ENCODE measurements around the gene MTCH1.

Gene MTCH1

GRCh38 chr6:37017606-37018197, 31.7 kb upstream of the MTCH1 start:
- no peak for DNase-seq

- no peak for DNase-seq
Observed at GRCh38 chr6:37016995-37017394, 31.0 kb upstream of the MTCH1 start.

- no peak for DNase-seq
Observed at GRCh38 chr6:37015532-37015931, 29.5 kb upstream of the MTCH1 start.

- no peak for DNase-seq
Observed at GRCh38 chr6:37014667-37015066, 28.7 kb upstream of the MTCH1 start.

- DNase-seq = no peak
Observed at GRCh38 chr6:37013516-37014491, 27.8 kb upstream of the MTCH1 start.

GRCh38 chr6:37011656-37012378, 25.8 kb upstream of the MTCH1 start:
- no peak for DNase-seq

GRCh38 chr6:37010402-37010892, 24.5 kb upstream of the MTCH1 start:
- DNase-seq = no peak

GRCh38 chr6:37008484-37009465, 22.8 kb upstream of the MTCH1 start:
- no peak for DNase-seq

GRCh38 chr6:37007340-37008043, 21.5 kb upstream of the MTCH1 start:
- DNase-seq = no peak

GRCh38 chr6:37006793-37007339, 20.9 kb upstream of the MTCH1 start:
- no peak for DNase-seq

- no peak for DNase-seq
Observed at GRCh38 chr6:37005827-37006567, 20.0 kb upstream of the MTCH1 start.

- no peak for DNase-seq
Observed at GRCh38 chr6:37005061-37005810, 19.2 kb upstream of the MTCH1 start, which contains the start of gene FGD2. TSS of gene FGD2 (plus strand) at chr6:37005655. CDS start at chr6:37005818, 163 bp downstream.

GRCh38 chr6:37004044-37004980, 18.3 kb upstream of the MTCH1 start:
- peak; percentile 49 for DNase-seq

- DNase-seq = peak; percentile 72
Observed at GRCh38 chr6:36999751-37000125, 13.7 kb upstream of the MTCH1 start.

- peak; percentile 88 for DNase-seq
Observed at GRCh38 chr6:36999061-36999750, 13.2 kb upstream of the MTCH1 start.

- DNase-seq = no peak
Observed at GRCh38 chr6:36998723-36999038, 12.7 kb upstream of the MTCH1 start.

- DNase-seq = peak; percentile 65
Observed at GRCh38 chr6:36997811-36998722, 12.1 kb upstream of the MTCH1 start.

Data from NCI-H1092 treated with DMSO at 0.1 percent for 48 hours (cell line).